Measurements from ENCODE around the gene SEMA3D. TPM values are rescaled to one million over a fixed set of nuclear protein-coding genes. Genes with fewer than 3 reads are reported as not detected.

SEMA3D gene
- total RNA-seq, 4 donors from 2014 or later, result 1.9 to 4.2 (median 2.6) TPM

- TF ChIP-seq CTCF (IDR thresholded peaks at IDR 0.05; ENCODE audit: low read depth), result no peak
Measured at GRCh38 chr7:85222522-85222921, 35.7 kb upstream of the SEMA3D start.

GRCh38 chr7:85221796-85222195 is 34.9 kb upstream of the SEMA3D start:
- TF ChIP-seq CTCF (IDR thresholded peaks at IDR 0.05; ENCODE audit: low read depth), result no peak

GRCh38 chr7:85220651-85221050 is 33.8 kb upstream of the SEMA3D start:
- no peak for TF ChIP-seq CTCF (IDR thresholded peaks at IDR 0.05; ENCODE audit: low read depth)

GRCh38 chr7:85220023-85220422 is 33.2 kb upstream of the SEMA3D start:
- TF ChIP-seq CTCF (IDR thresholded peaks at IDR 0.05; ENCODE audit: low read depth), result no peak

- no peak for TF ChIP-seq CTCF (IDR thresholded peaks at IDR 0.05; ENCODE audit: low read depth)
Measured at GRCh38 chr7:85217085-85217484, 30.2 kb upstream of the SEMA3D start.

GRCh38 chr7:85215098-85215497 is 28.2 kb upstream of the SEMA3D start:
- TF ChIP-seq CTCF (IDR thresholded peaks at IDR 0.05; ENCODE audit: low read depth), result no peak

GRCh38 chr7:85213500-85213899 is 26.6 kb upstream of the SEMA3D start:
- no peak for TF ChIP-seq CTCF (IDR thresholded peaks at IDR 0.05; ENCODE audit: low read depth)
